Measurements from ENCODE around the gene SLC22A15.

The SLC22A15 gene

GRCh38 chr1:115973154-115973553 is 3.2 kb upstream of the SLC22A15 start:
- no peak overlapping the region for H3K27ac ChIP-seq (replicated peaks)
- DNase-seq (ENCODE audit: low read depth in 1 of 2, low spot score in 1 of 2) = no peak
- TF ChIP-seq CTCF (IDR thresholded peaks at IDR 0.05; ENCODE audit: insufficient read depth, low read length) (no peak), REST (IDR thresholded peaks at IDR 0.05; ENCODE audit: insufficient replicate concordance, low read depth) (no peak), POLR2AphosphoS5 (IDR thresholded peaks at IDR 0.05; ENCODE audit: low read depth) (no peak), SPI1 (IDR thresholded peaks at IDR 0.05; ENCODE audit: borderline replicate concordance, low read depth) (no peak), GABPA (IDR thresholded peaks at IDR 0.05; ENCODE audit: low read depth) (no peak)
- H3K27me3 ChIP-seq (ENCODE audit: insufficient read depth, poor library complexity, severe bottlenecking) = no peaks in the 10 kb centered on the region
- no peak overlapping the region for H3K4me3 ChIP-seq (replicated peaks; ENCODE audit: insufficient read depth, low read length)

GRCh38 chr1:115975569-115976061 is 698 bp upstream of the SLC22A15 start:
- TF ChIP-seq CTCF (IDR thresholded peaks at IDR 0.05; ENCODE audit: insufficient read depth, low read length) = no peak
- no peak for TF ChIP-seq POLR2AphosphoS5 (IDR thresholded peaks at IDR 0.05; ENCODE audit: low read depth)
- no peak for TF ChIP-seq SPI1 (IDR thresholded peaks at IDR 0.05; ENCODE audit: borderline replicate concordance, low read depth)
- TF ChIP-seq GABPA (IDR thresholded peaks at IDR 0.05; ENCODE audit: low read depth) = no peak
- TF ChIP-seq REST (IDR thresholded peaks at IDR 0.05; ENCODE audit: insufficient replicate concordance, low read depth) = no peak
- no peak for DNase-seq (ENCODE audit: low read depth in 1 of 2, low spot score in 1 of 2)
- peak overlapping the region; percentile 90 for H3K27ac ChIP-seq (replicated peaks)

GRCh38 chr1:115976921-115977498 is 697 bp downstream of the SLC22A15 start:
- TF ChIP-seq CTCF (IDR thresholded peaks at IDR 0.05; ENCODE audit: insufficient read depth, low read length) (no peak), POLR2AphosphoS5 (IDR thresholded peaks at IDR 0.05; ENCODE audit: low read depth) (no peak), GABPA (IDR thresholded peaks at IDR 0.05; ENCODE audit: low read depth) (no peak), SPI1 (IDR thresholded peaks at IDR 0.05; ENCODE audit: borderline replicate concordance, low read depth) (no peak), REST (IDR thresholded peaks at IDR 0.05; ENCODE audit: insufficient replicate concordance, low read depth) (no peak)
- no peaks in the 10 kb centered on the region for H3K27me3 ChIP-seq (ENCODE audit: insufficient read depth, poor library complexity, severe bottlenecking)
- DNase-seq (ENCODE audit: low read depth in 1 of 2, low spot score in 1 of 2) = peak in 1 of 2 experiments; percentile 38
- peak overlapping the region; percentile 90 for H3K27ac ChIP-seq (replicated peaks)
- peak overlapping the region; percentile 57 for H3K4me3 ChIP-seq (replicated peaks; ENCODE audit: insufficient read depth, low read length)

More at GRCh38 chr1:115975569-115976061, 698 bp upstream of the SLC22A15 start:
- Histone ChIP-seq H3K4me3 (replicated peaks; ENCODE audit: insufficient read depth, low read length) (peak overlapping the region; percentile 57), H3K27me3 (ENCODE audit: insufficient read depth, poor library complexity, severe bottlenecking) (no peaks in the 10 kb centered on the region)

Measured in HL-60 (cell line).